ENCODE measurements around the gene GNB5. TPM values are rescaled to one million over a fixed set of nuclear protein-coding genes. Genes with fewer than 3 reads are reported as not detected.
"Not testable (repeated sequence)": the region's sequence is repeated elsewhere in the genome, so short reads cannot be mapped to it uniquely, and the experiment has no call there.

Gene GNB5
- total and polyA plus RNA-seq, 8 donors = 12.2 to 28.2 (median 15.8) TPM

DNA sequence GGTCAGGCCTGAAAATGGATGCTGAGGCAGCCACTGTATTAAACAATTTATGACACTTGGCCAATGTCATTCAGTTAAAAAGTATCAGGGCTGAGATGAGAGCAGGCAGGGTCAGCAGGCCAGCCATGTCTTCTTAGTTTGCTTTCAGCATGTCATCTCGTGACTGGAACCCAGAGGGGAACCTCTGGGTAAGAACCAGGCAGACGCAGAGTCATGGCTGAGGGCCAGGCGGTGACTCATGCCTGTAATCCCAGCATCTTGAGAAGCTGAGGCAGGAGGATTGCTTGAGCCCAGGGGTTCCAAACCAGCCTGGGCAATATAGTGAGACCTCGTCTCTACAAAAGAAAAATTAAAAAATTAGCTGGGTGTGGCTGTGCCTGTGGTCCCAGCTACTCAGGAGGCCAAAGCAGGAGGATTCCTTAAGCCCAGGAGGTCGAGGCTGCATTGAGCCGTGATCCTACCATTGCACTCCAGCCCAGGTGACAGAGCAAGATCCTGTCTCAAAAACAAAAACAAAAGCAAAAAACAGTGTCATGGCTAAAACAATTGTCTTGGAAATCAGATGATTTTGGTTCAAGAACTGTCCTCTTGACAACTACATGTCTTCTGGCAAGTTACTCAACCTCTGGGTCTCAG is 90.3 kb downstream of the GNB5 start:
- Histone ChIP-seq H3K4me1 (peaks cover 0 to 6% (median 0%) of the 10 kb centered on the region in 3 donors), H3K27ac (no peak overlapping the region), H3K27me3 (no peaks in the 10 kb centered on the region), H3K36me3 (no peaks in the 10 kb centered on the region), H3K4me3 (no peak overlapping the region), H3K9me3 (no peaks in the 10 kb centered on the region)
- TF ChIP-seq, protein P1, sequence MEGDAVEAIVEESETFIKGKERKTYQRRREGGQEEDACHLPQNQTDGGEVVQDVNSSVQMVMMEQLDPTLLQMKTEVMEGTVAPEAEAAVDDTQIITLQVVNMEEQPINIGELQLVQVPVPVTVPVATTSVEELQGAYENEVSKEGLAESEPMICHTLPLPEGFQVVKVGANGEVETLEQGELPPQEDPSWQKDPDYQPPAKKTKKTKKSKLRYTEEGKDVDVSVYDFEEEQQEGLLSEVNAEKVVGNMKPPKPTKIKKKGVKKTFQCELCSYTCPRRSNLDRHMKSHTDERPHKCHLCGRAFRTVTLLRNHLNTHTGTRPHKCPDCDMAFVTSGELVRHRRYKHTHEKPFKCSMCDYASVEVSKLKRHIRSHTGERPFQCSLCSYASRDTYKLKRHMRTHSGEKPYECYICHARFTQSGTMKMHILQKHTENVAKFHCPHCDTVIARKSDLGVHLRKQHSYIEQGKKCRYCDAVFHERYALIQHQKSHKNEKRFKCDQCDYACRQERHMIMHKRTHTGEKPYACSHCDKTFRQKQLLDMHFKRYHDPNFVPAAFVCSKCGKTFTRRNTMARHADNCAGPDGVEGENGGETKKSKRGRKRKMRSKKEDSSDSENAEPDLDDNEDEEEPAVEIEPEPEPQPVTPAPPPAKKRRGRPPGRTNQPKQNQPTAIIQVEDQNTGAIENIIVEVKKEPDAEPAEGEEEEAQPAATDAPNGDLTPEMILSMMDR (IDR thresholded peaks at IDR 0.05) = no peak
- ATAC-seq (peak in 1 of 4 donors; percentile 48), DNase-seq (peak in 3 of 6 donors; percentile 45 to 59 (median 56)), FAIRE-seq (no peak)
- intact Hi-C loops (cut with DNase I) = no loop called here
- WGBS, 2 donors = 76 to 82% methylated on average over 6 of the region's 6 CpGs

- intact Hi-C loops (cut with DNase I) = no loop called here
- no peaks in the 10 kb centered on the region for H3K9me3 ChIP-seq
- no peak for ATAC-seq
- FAIRE-seq = no peak
- no peaks in the 10 kb centered on the region for H3K36me3 ChIP-seq
- no peak for DNase-seq
- no peak overlapping the region for H3K27ac ChIP-seq
- H3K27me3 ChIP-seq = no peaks in the 10 kb centered on the region
- H3K4me1 ChIP-seq = peaks cover 0 to 6% (median 0%) of the 10 kb centered on the region in 3 donors
- 93 to 97% methylated on average over 15 of the region's 15 CpGs for WGBS, 2 donors
- TF ChIP-seq, protein P1 (IDR thresholded peaks at IDR 0.05) = no peak
- no peak overlapping the region for H3K4me3 ChIP-seq
Measured at GRCh38 chr15:52099651-52100272, 91.4 kb downstream of the GNB5 start.

DNA sequence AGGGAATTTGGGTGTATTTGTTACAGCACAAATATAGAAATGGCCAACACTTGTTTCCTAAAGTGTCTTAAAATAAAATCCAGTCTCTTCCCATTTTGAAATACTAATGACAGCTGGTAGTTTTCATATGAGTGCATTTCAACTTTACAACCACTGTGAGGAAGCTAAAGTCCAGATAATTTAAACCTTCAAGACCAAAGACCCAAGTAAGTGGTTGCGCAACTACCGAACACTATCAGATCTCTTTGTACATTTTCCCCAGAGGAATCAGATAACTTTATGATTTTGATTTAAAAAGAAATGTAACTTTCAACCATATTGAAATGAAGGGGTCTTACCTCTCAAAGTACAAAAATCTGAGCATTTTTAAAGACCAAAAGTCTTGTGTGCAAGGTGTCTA is 92.9 kb downstream of the GNB5 start:
- H3K4me3 ChIP-seq = no peak overlapping the region
- no peaks in the 10 kb centered on the region for H3K9me3 ChIP-seq
- H3K27ac ChIP-seq = no peak overlapping the region
- FAIRE-seq = no peak
- WGBS, 2 donors = 68% methylated on average over 2 of the region's 2 CpGs
- DNase-seq = no peak
- ATAC-seq = peak in 1 of 4 donors; percentile 28
- intact Hi-C loops (cut with DNase I) = no loop called here
- TF ChIP-seq, protein P1 (IDR thresholded peaks at IDR 0.05) = no peak
- no peaks in the 10 kb centered on the region for H3K27me3 ChIP-seq
- peaks cover 0 to 6% (median 0%) of the 10 kb centered on the region in 3 donors for H3K4me1 ChIP-seq
- no peaks in the 10 kb centered on the region for H3K36me3 ChIP-seq

GRCh38 chr15:52097180-52097579 is 94.0 kb downstream of the GNB5 start:
- no peak overlapping the region for H3K4me3 ChIP-seq
- no peaks in the 10 kb centered on the region for H3K36me3 ChIP-seq
- H3K27ac ChIP-seq = no peak overlapping the region
- peaks cover 0 to 3% (median 0%) of the 10 kb centered on the region in 3 donors for H3K4me1 ChIP-seq
- no peak for FAIRE-seq
- intact Hi-C loops (cut with DNase I) = no loop called here
- ATAC-seq = no peak
- no peaks in the 10 kb centered on the region for H3K9me3 ChIP-seq
- DNase-seq = no peak
- H3K27me3 ChIP-seq = no peaks in the 10 kb centered on the region
- TF ChIP-seq, protein P1 (IDR thresholded peaks at IDR 0.05) = no peak

GRCh38 chr15:52096536-52096935 is 94.7 kb downstream of the GNB5 start:
- H3K4me1 ChIP-seq; H3K4me3 ChIP-seq; H3K9me3 ChIP-seq; DNase-seq; H3K36me3 ChIP-seq; H3K27ac ChIP-seq; intact Hi-C loops (cut with DNase I); ATAC-seq; FAIRE-seq; H3K27me3 ChIP-seq: not testable (repeated sequence)
- 94 to 96% methylated on average over 9 of the region's 9 CpGs for WGBS, 2 donors

Data from pancreas (tissue), 10 donors.